A549 (cell line): ENCODE results near the gene GIT2.

Experiments
- CEBPB ChIP-seq, 2 experiments: fragments of >200 bp in 1 of 2; sonication (Bioruptor Twin) in 1 of 2; formaldehyde crosslinking in 1 of 2; IDR thresholded peaks; 2 replicates each; pipeline ENCODE4 v1.6.1; 2012 to 2016
- EP300 ChIP-seq, 2 experiments: fragments of >200 bp; sonication (Bioruptor Twin); formaldehyde crosslinking; IDR thresholded peaks; 2 replicates in 1 of 2; 3 replicates in 1 of 2; pipeline ENCODE4 v1.6.1; 2016 to 2017
- HEYL ChIP-seq: fragments of 250-450 bp; sonication (Bioruptor Pico); IDR thresholded peaks from 2 replicates; pipeline ENCODE4 v1.8.0; 2021; ENCODE audit warnings: mild to moderate bottlenecking, moderate library complexity
- MYC ChIP-seq: IDR thresholded peaks from 2 replicates; pipeline ENCODE4 v1.6.1; 2012; ENCODE audit warnings: mild to moderate bottlenecking, inconsistent platforms, low read length, improper control_type of control experiment, borderline replicate concordance
- NPAS2 ChIP-seq: fragments of 250-450 bp; sonication (Bioruptor Pico); IDR thresholded peaks from 2 replicates; pipeline ENCODE4 v1.8.0; 2022; ENCODE audit warnings: mild to moderate bottlenecking, moderate library complexity, borderline replicate concordance
- POLR2A ChIP-seq: IDR thresholded peaks from 2 replicates; pipeline ENCODE4 v1.6.1; 2012; ENCODE audit warnings: mild to moderate bottlenecking, low read length
- POLR2AphosphoS2 ChIP-seq: conservative IDR thresholded peaks from 2 replicates; pipeline ENCODE4 v1.6.1; 2012; ENCODE audit warnings: low read length, improper control_type of control experiment, inconsistent platforms
- RAD21 ChIP-seq, 2 experiments: fragments of >200 bp in 1 of 2; sonication (Bioruptor Twin) in 1 of 2; formaldehyde crosslinking in 1 of 2; IDR thresholded peaks in 1 of 2; conservative IDR thresholded peaks in 1 of 2; 2 replicates in 1 of 2; 3 replicates in 1 of 2; pipeline ENCODE4 v1.6.1; 2012 to 2018; ENCODE audit warnings: inconsistent platforms in 1 of 2
- RNF2 ChIP-seq: fragments of 200-600 bp; sonication (generic); IDR thresholded peaks from 2 replicates; pipeline ENCODE4 v1.6.1; 2016; ENCODE audit warnings: low read depth, mild to moderate bottlenecking, antibody characterized with exemption, moderate library complexity, borderline replicate concordance
- SMC3 ChIP-seq: fragments of >200 bp; sonication (Bioruptor Twin); formaldehyde crosslinking; IDR thresholded peaks from 3 replicates; pipeline ENCODE4 v1.6.1; 2018; ENCODE audit warnings: inconsistent platforms
- TFCP2L1 ChIP-seq: fragments of 250-450 bp; sonication (Bioruptor Pico); IDR thresholded peaks from 2 replicates; pipeline ENCODE4 v1.5.0; 2021; ENCODE audit warnings: mild to moderate bottlenecking
- TP53 ChIP-seq: fragments of 250-450 bp; sonication (Bioruptor Pico); IDR thresholded peaks from 2 replicates; pipeline ENCODE4 v1.5.0; 2021; ENCODE audit warnings: mild to moderate bottlenecking, moderate library complexity
- TF ChIP-seq, protein P1 (sequence below): fragments of >200 bp; sonication (Bioruptor Twin); formaldehyde crosslinking; IDR thresholded peaks from 3 replicates; pipeline ENCODE4 v1.5.1; 2016
- TF ChIP-seq, protein P2 (sequence below): fragments of >200 bp; sonication (Bioruptor Twin); formaldehyde crosslinking; IDR thresholded peaks from 3 replicates; pipeline ENCODE4 v1.6.1; 2016

DNA sequence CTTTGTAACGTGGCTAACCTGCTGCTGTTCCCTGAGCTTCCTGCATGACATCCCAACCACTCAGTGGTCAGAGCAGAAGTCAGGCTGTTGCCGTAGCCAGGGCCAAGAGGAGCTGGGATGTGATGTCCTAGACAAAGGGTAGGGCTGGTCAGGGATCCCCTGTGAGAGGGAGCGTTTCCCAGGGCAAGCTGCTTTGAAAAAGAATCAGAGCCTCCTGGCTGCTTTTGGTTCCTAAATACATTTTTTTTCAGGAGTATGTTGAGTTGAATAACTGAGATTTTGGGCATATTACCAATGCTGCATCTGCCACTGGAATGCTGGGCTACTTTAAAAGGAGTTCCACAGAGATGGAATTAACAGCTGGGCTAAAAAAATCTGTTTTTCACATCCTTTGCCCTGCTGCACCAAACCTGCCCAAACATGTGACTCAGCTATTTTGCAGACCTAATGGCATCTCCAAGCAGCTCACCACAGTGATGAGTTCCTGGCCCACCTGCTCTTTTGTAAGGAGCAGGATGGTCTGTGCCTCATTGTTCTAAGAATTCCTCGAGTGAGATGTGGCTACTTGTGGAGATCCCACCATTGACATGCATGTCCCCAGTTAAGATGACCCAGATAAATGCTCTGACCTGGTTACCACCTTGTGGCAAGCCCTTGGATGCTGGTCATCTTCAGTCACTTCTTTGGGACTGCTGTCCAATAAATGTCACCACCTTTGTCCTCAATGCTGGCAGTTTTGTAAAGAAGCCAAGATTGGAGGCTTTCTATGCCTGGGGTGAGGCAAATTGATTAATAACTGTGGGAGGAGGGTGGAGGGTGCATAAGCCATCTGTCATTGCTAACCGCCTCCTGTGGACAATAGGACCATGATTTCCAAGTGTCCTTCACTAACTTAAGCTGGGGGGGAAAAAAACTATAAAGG lies 27.2 kb upstream of the GIT2 start:
- TF ChIP-seq EP300 (IDR thresholded peaks at IDR 0.05) (no peak), POLR2AphosphoS2 (no peak), SMC3 (no peak), RAD21 (conservative IDR thresholded peaks at IDR 0.05 in 1 of 2, IDR thresholded peaks at IDR 0.05 in 1 of 2) (no peak), POLR2A (no peak), HEYL (CRISPR knock-in tag) (no peak), MYC (no peak), CEBPB (IDR thresholded peaks at IDR 0.05) (no peak), TP53 (CRISPR knock-in tag) (no peak), NPAS2 (CRISPR knock-in tag) (no peak), RNF2 (no peak), TFCP2L1 (no peak)
- TF ChIP-seq, protein P1, sequence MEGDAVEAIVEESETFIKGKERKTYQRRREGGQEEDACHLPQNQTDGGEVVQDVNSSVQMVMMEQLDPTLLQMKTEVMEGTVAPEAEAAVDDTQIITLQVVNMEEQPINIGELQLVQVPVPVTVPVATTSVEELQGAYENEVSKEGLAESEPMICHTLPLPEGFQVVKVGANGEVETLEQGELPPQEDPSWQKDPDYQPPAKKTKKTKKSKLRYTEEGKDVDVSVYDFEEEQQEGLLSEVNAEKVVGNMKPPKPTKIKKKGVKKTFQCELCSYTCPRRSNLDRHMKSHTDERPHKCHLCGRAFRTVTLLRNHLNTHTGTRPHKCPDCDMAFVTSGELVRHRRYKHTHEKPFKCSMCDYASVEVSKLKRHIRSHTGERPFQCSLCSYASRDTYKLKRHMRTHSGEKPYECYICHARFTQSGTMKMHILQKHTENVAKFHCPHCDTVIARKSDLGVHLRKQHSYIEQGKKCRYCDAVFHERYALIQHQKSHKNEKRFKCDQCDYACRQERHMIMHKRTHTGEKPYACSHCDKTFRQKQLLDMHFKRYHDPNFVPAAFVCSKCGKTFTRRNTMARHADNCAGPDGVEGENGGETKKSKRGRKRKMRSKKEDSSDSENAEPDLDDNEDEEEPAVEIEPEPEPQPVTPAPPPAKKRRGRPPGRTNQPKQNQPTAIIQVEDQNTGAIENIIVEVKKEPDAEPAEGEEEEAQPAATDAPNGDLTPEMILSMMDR, result no peak
- TF ChIP-seq, protein P2, sequence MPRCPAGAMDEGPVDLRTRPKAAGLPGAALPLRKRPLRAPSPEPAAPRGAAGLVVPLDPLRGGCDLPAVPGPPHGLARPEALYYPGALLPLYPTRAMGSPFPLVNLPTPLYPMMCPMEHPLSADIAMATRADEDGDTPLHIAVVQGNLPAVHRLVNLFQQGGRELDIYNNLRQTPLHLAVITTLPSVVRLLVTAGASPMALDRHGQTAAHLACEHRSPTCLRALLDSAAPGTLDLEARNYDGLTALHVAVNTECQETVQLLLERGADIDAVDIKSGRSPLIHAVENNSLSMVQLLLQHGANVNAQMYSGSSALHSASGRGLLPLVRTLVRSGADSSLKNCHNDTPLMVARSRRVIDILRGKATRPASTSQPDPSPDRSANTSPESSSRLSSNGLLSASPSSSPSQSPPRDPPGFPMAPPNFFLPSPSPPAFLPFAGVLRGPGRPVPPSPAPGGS, result no peak
